ENCODE measurements around the gene AASDH. TPM values are rescaled to one million over a fixed set of nuclear protein-coding genes. Genes with fewer than 3 reads are reported as not detected.

Gene AASDH
- total and polyA plus RNA-seq, 4 donors, result 2.7 to 13.3 (median 9.1) TPM

DNA sequence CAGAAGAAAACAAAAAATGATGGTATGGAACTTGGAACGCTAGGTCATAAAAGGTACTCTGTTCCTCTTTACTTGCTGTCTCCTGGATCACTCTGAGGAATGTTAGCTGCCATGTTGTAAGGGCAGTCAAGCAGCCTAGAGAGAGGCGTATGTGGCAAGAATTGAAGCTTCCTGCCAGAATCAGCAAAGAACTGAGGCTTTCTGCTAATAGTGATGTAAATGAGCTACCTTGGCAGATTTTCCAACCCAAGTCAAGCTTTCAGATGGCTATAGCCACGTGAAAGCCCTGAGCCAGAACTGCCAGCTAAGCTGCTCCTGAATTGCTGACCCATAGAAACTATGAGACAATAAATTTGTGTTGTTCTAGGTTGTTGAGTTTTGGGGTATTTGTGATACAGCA, 38.7 kb downstream of the AASDH start:
- no peak overlapping the region for H3K4me3 ChIP-seq (ENCODE audit: low read depth in 1 of 3, low read length in 3 of 3)
- TF ChIP-seq, protein P1, sequence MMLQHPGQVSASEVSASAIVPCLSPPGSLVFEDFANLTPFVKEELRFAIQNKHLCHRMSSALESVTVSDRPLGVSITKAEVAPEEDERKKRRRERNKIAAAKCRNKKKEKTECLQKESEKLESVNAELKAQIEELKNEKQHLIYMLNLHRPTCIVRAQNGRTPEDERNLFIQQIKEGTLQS (IDR thresholded peaks at IDR 0.05), result no peak
- no peak for TF ChIP-seq FOXA1 (IDR thresholded peaks at IDR 0.05)
- TF ChIP-seq, protein P2, sequence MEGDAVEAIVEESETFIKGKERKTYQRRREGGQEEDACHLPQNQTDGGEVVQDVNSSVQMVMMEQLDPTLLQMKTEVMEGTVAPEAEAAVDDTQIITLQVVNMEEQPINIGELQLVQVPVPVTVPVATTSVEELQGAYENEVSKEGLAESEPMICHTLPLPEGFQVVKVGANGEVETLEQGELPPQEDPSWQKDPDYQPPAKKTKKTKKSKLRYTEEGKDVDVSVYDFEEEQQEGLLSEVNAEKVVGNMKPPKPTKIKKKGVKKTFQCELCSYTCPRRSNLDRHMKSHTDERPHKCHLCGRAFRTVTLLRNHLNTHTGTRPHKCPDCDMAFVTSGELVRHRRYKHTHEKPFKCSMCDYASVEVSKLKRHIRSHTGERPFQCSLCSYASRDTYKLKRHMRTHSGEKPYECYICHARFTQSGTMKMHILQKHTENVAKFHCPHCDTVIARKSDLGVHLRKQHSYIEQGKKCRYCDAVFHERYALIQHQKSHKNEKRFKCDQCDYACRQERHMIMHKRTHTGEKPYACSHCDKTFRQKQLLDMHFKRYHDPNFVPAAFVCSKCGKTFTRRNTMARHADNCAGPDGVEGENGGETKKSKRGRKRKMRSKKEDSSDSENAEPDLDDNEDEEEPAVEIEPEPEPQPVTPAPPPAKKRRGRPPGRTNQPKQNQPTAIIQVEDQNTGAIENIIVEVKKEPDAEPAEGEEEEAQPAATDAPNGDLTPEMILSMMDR (IDR thresholded peaks at IDR 0.05; ENCODE audit: low read depth, low read length, missing input control), result no peak
- TF ChIP-seq GABPA (IDR thresholded peaks at IDR 0.05 in 1 of 2, conservative IDR thresholded peaks at IDR 0.05 in 1 of 2), result no peak
- no peak for TF ChIP-seq TAF1 (conservative IDR thresholded peaks at IDR 0.05)
- TF ChIP-seq JUND (IDR thresholded peaks at IDR 0.05), result no peak
- TF ChIP-seq, protein P3, sequence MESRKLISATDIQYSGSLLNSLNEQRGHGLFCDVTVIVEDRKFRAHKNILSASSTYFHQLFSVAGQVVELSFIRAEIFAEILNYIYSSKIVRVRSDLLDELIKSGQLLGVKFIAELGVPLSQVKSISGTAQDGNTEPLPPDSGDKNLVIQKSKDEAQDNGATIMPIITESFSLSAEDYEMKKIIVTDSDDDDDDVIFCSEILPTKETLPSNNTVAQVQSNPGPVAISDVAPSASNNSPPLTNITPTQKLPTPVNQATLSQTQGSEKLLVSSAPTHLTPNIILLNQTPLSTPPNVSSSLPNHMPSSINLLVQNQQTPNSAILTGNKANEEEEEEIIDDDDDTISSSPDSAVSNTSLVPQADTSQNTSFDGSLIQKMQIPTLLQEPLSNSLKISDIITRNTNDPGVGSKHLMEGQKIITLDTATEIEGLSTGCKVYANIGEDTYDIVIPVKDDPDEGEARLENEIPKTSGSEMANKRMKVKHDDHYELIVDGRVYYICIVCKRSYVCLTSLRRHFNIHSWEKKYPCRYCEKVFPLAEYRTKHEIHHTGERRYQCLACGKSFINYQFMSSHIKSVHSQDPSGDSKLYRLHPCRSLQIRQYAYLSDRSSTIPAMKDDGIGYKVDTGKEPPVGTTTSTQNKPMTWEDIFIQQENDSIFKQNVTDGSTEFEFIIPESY (IDR thresholded peaks at IDR 0.05), result no peak
- TF ChIP-seq, protein P4, sequence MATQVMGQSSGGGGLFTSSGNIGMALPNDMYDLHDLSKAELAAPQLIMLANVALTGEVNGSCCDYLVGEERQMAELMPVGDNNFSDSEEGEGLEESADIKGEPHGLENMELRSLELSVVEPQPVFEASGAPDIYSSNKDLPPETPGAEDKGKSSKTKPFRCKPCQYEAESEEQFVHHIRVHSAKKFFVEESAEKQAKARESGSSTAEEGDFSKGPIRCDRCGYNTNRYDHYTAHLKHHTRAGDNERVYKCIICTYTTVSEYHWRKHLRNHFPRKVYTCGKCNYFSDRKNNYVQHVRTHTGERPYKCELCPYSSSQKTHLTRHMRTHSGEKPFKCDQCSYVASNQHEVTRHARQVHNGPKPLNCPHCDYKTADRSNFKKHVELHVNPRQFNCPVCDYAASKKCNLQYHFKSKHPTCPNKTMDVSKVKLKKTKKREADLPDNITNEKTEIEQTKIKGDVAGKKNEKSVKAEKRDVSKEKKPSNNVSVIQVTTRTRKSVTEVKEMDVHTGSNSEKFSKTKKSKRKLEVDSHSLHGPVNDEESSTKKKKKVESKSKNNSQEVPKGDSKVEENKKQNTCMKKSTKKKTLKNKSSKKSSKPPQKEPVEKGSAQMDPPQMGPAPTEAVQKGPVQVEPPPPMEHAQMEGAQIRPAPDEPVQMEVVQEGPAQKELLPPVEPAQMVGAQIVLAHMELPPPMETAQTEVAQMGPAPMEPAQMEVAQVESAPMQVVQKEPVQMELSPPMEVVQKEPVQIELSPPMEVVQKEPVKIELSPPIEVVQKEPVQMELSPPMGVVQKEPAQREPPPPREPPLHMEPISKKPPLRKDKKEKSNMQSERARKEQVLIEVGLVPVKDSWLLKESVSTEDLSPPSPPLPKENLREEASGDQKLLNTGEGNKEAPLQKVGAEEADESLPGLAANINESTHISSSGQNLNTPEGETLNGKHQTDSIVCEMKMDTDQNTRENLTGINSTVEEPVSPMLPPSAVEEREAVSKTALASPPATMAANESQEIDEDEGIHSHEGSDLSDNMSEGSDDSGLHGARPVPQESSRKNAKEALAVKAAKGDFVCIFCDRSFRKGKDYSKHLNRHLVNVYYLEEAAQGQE (IDR thresholded peaks at IDR 0.05), result no peak
- TF ChIP-seq, protein P5, sequence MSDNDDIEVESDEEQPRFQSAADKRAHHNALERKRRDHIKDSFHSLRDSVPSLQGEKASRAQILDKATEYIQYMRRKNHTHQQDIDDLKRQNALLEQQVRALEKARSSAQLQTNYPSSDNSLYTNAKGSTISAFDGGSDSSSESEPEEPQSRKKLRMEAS (IDR thresholded peaks at IDR 0.05), result no peak
- TF ChIP-seq HNF4G (IDR thresholded peaks at IDR 0.05), result no peak
- DNase-seq (ENCODE audit: low spot score), result no peak

DNA sequence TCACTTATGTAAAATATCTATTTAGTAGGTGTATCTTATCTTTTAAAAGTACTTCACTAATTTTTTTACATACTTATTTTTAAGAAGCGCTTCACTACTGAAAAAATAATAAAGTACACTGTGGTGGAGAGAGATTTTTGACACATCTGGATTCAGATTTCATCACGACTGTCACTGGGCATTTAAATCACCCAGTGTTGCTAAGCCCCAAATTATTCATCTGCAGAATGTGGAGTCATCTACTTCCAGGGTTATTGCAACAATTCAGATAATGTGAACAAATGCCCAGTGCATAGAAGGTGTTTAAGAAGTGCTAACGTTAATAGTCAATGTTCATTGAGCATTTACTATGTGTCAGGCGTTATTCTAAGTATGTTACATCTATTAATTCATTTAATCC, 41.8 kb downstream of the AASDH start:
- no peak overlapping the region for H3K4me3 ChIP-seq (ENCODE audit: low read depth in 1 of 3, low read length in 3 of 3)
- H3K27ac ChIP-seq (ENCODE audit: low read depth in 1 of 2, low read length in 2 of 2), result no peak overlapping the region
- WGBS, result 97% methylated on average over 4 of the region's 4 CpGs
- no peaks in the 10 kb centered on the region for H3K9me3 ChIP-seq (ENCODE audit: control insufficient read depth in 4 of 4, low read length in 3 of 4)
- DNase-seq (ENCODE audit: low spot score), result no peak
- H3K9ac ChIP-seq (ENCODE audit: low read depth in 1 of 2, low read length in 2 of 2), result no peak overlapping the region
- H3K36me3 ChIP-seq (ENCODE audit: control insufficient read depth in 4 of 4, insufficient read depth in 3 of 4, low read depth in 1 of 4, low read length in 3 of 4), result peaks cover 3 to 21% (median 9%) of the 10 kb centered on the region in 4 donors
- no peaks in the 10 kb centered on the region for H3K27me3 ChIP-seq (ENCODE audit: control insufficient read depth in 4 of 4, insufficient read depth in 4 of 4, low read length in 3 of 4)
- H3K4me1 ChIP-seq (ENCODE audit: control insufficient read depth in 4 of 4, insufficient read depth in 4 of 4, low read length in 3 of 4), result no peaks in the 10 kb centered on the region
- TF ChIP-seq, protein P2 (IDR thresholded peaks at IDR 0.05; ENCODE audit: low read depth, low read length, missing input control), result no peak
- TF ChIP-seq SP1 (IDR thresholded peaks at IDR 0.05) (no peak), EGR1 (IDR thresholded peaks at IDR 0.05; ENCODE audit: low read depth in 2 of 2) (no peak), GABPA (IDR thresholded peaks at IDR 0.05 in 1 of 2, conservative IDR thresholded peaks at IDR 0.05 in 1 of 2) (no peak), FOXA1 (IDR thresholded peaks at IDR 0.05) (no peak), RXRA (IDR thresholded peaks at IDR 0.05) (no peak), NR2F2 (IDR thresholded peaks at IDR 0.05) (no peak), HNF4A (conservative IDR thresholded peaks at IDR 0.05) (no peak), YY1 (IDR thresholded peaks at IDR 0.05) (no peak), JUND (IDR thresholded peaks at IDR 0.05) (no peak), FOXA2 (IDR thresholded peaks at IDR 0.05) (no peak)
- TF ChIP-seq, protein P5 (IDR thresholded peaks at IDR 0.05), result no peak
- TF ChIP-seq, protein P1 (IDR thresholded peaks at IDR 0.05), result no peak
- TF ChIP-seq, protein P4 (IDR thresholded peaks at IDR 0.05), result no peak

More for the DNA sequence above, 38.7 kb downstream of the AASDH start:
- no peak overlapping the region for H3K9ac ChIP-seq (ENCODE audit: low read depth in 1 of 2, low read length in 2 of 2)
- no peaks in the 10 kb centered on the region for H3K4me1 ChIP-seq (ENCODE audit: control insufficient read depth in 4 of 4, insufficient read depth in 4 of 4, low read length in 3 of 4)
- H3K9me3 ChIP-seq (ENCODE audit: control insufficient read depth in 4 of 4, low read length in 3 of 4), result no peaks in the 10 kb centered on the region
- no peaks in the 10 kb centered on the region for H3K27me3 ChIP-seq (ENCODE audit: control insufficient read depth in 4 of 4, insufficient read depth in 4 of 4, low read length in 3 of 4)
- WGBS, result 95% methylated on average over 3 of the region's 3 CpGs
- no peak overlapping the region for H3K27ac ChIP-seq (ENCODE audit: low read depth in 1 of 2, low read length in 2 of 2)
- peaks cover 4 to 28% (median 9%) of the 10 kb centered on the region in 4 donors for H3K36me3 ChIP-seq (ENCODE audit: control insufficient read depth in 4 of 4, insufficient read depth in 3 of 4, low read depth in 1 of 4, low read length in 3 of 4)
